LNCaP clone FGC (cell line): ENCODE measurements around the gene RNF14.
"Not testable (repeated sequence)": the region's sequence is repeated elsewhere in the genome, so short reads cannot be mapped to it uniquely, and the experiment has no call there.

Experiments
- DNase-seq: peaks from one replicate; pipeline ENCODE4 v3.0.0-alpha.2; 2011; ENCODE audit warnings: low read depth
- H3K4me3 ChIP-seq: 2 replicates; pipeline ENCODE4 v1.5.1; 2011; ENCODE audit warnings: mild to moderate bottlenecking, low read depth, low read length, control low read depth
- CTCF ChIP-seq: IDR thresholded peaks from 2 replicates; pipeline ENCODE4 v1.5.1; 2012; ENCODE audit warnings: mild to moderate bottlenecking; ENCODE audit not compliant: control insufficient read depth, insufficient read depth; ENCODE audit errors: extremely low read depth

RNF14 gene

GRCh38 chr5:142024771-142025304, 55.9 kb downstream of the RNF14 start:
- H3K4me3 ChIP-seq, result peak overlapping the region; percentile 46
- peak; percentile 49 for DNase-seq
- TF ChIP-seq CTCF, result no peak

GRCh38 chr5:142025637-142026036, 56.7 kb downstream of the RNF14 start:
- no peak for TF ChIP-seq CTCF
- no peak for DNase-seq
- H3K4me3 ChIP-seq, result no peak overlapping the region; the same call in 1 of the 2 replicates

GRCh38 chr5:142032150-142032549, 63.2 kb downstream of the RNF14 start:
- H3K4me3 ChIP-seq, result no peak overlapping the region
- no peak for TF ChIP-seq CTCF
- no peak for DNase-seq

GRCh38 chr5:142032747-142033631, 64.1 kb downstream of the RNF14 start:
- TF ChIP-seq CTCF, result no peak
- DNase-seq, result no peak
- no peak overlapping the region for H3K4me3 ChIP-seq

GRCh38 chr5:142033632-142034567, 65.0 kb downstream of the RNF14 start:
- not testable (repeated sequence) for H3K4me3 ChIP-seq, DNase-seq

GRCh38 chr5:142034994-142035393, 66.1 kb downstream of the RNF14 start:
- DNase-seq, result no peak
- no peak overlapping the region for H3K4me3 ChIP-seq
- no peak for TF ChIP-seq CTCF

- TF ChIP-seq CTCF, result no peak
- H3K4me3 ChIP-seq, result no peak overlapping the region
- DNase-seq, result no peak
Observed at GRCh38 chr5:142036918-142037317, 68.0 kb downstream of the RNF14 start.

- DNase-seq, H3K4me3 ChIP-seq: not testable (repeated sequence)
Observed at GRCh38 chr5:142037599-142037998, 68.7 kb downstream of the RNF14 start.
